Activated T-cell treated with anti-CD3 and anti-CD28 coated beads, Interleukin-2, amount 50 U/mL, for 48 hours (primary cell): ENCODE measurements around the gene TSHZ1.

ENCODE experiments used
- DNase-seq, 2 experiments: peaks; one replicate each; pipeline ENCODE4 v3.0.0-alpha.2; 2020

Gene TSHZ1

DNA sequence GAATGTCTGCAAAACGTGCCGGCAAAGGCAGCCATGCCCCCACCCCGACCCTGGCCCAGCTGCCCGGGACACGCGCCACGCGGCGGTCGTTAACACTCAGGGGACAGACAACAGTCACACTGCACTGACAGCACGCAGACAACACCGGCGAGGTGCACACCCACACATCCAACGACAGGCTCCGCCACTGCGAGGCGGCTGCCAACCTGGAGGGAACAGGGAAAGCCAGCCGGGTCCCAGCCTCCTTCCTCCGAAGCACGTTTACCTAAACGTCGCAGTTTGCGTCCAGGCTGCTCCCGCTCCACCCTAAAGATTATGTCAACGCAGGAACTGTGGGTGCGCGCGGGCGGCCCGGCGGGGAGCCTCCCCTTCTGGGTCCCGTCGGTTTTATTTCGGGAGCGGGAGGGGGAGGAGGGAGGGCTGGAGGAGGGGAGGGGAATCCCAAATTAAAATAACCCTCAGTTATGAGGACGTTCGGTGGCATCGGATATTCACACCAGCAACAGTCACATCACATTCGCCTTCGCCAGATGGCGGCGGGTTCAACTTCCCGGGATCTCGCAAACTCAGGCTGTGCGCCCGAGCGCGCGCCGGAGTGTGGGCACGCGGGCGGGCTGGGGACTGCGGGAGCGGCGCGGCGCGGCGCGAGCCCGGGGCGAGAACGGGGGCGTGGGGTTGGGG, 2.3 kb upstream of the TSHZ1 start:
- DNase-seq = peak; percentile 64 to 68

- no peak for DNase-seq
These were observed 1.8 kb upstream of the TSHZ1 start for GRCh38 chr18:75208836-75209128.

DNA sequence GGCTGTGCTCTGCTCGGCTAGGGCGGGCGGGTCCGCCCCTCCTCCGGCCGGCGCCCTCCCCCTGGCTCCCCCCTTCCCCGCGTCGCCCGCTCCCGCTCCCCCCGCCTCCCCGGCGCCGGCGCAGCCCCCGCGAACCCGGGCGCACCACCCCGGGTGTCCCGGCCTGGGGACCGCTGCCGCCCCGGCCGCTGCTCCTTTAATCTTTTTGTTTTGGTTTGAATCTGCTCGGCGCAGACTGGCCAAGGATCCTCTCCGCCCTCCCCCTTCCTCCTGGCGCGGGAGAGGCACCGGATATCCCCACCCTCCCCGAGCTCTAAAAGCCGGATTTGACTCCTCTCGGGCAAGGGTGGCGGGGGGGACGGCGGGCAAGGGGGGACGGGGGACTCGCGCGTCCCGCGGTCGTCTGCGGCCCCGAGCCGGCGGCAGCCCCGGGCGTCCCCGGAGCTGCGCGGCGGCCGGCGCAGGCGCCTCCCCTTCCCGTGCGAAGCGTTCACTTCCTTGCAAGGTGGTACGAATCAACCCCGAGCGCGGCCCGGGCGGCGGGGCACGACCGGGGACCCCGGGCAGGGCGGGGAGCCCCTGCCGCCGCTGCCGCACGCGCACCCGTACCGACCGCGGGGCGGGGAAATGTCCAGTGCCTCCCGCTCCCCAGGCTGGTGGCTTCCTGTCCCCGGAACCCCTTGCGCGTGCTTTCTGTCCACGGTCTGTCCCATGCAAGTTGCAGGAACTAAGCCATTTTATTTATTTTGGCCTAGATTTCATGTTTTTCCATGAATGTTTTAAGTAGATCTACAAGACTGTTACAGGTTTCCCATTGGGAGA, 1.3 kb upstream of the TSHZ1 start, which contains the start of gene PTGR3:
PTGR3 (minus strand) TSS at position 11 of the 822 bp plus-strand sequence. CDS start 81 bp downstream, outside the sequence.
- peak; percentile 85 to 86 for DNase-seq

- DNase-seq = peak in 1 of 2 experiments; percentile 40
These were observed 692 bp upstream of the TSHZ1 start for GRCh38 chr18:75209951-75210258.

GRCh38 chr18:75211002-75211621, 515 bp downstream of the TSHZ1 start:
- peak; percentile 51 to 54 for DNase-seq

- DNase-seq = no peak
These were observed 992 bp downstream of the TSHZ1 start for GRCh38 chr18:75211626-75211952.

- DNase-seq = peak; percentile 50 to 62
These were observed 1.6 kb downstream of the TSHZ1 start for GRCh38 chr18:75211953-75212750.

- no peak for DNase-seq
These were observed 2.1 kb downstream of the TSHZ1 start for GRCh38 chr18:75212751-75213090.

GRCh38 chr18:75213611-75214331, 3.2 kb downstream of the TSHZ1 start:
- no peak for DNase-seq

DNA sequence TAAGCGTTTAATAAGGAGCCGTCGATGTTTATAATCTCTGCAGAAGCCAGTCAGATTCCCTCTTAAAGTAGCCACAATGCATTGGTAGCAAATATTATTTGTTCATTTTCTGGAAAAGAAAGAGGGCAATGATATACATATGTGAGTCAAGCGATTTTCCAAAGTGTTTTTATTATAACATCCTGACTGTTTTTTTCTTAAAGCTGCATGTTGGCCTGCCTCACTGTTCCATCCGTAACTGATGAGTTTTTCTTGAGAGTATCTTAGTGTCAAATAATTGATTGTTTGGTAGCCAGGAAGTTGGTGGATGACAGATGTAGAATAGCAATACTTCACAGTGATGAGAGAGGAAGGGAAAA, 3.7 kb downstream of the TSHZ1 start:
- no peak for DNase-seq

GRCh38 chr18:75214766-75215510, 4.3 kb downstream of the TSHZ1 start:
- no peak for DNase-seq

GRCh38 chr18:75215663-75216062, 5.1 kb downstream of the TSHZ1 start:
- no peak for DNase-seq

DNA sequence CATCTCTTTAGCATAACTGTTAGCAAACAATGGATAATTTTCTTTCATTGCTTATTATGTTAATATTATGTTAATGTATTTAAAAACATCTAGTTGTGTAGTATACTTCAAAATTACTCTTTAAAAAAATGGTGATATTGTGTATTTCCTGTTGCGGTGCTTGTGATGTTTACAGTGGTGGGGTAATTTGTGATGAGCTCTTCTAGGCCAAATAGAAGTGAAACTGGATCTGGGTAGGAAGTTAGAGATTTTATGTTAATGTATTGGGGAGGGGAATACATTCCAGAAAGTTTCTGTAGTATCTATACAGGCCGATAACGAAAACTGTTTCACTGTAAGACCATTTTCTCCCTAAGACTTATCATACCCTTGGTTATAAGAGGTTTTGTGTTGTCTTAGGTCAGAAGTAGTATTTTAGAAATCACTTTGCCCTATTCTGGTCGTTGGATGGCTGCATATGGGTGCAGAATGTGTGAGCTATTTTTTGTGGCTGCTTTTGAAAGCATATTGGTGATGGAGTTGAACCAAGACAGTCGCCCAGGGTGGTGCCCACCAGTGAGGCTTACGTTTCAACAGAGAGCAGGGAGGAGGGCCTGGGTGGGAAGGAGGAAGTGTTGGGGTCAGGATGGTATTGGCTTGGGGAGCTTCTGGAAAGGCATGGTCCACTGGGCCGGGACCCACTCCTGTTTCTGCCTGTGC, 5.8 kb downstream of the TSHZ1 start:
- DNase-seq = no peak

DNA sequence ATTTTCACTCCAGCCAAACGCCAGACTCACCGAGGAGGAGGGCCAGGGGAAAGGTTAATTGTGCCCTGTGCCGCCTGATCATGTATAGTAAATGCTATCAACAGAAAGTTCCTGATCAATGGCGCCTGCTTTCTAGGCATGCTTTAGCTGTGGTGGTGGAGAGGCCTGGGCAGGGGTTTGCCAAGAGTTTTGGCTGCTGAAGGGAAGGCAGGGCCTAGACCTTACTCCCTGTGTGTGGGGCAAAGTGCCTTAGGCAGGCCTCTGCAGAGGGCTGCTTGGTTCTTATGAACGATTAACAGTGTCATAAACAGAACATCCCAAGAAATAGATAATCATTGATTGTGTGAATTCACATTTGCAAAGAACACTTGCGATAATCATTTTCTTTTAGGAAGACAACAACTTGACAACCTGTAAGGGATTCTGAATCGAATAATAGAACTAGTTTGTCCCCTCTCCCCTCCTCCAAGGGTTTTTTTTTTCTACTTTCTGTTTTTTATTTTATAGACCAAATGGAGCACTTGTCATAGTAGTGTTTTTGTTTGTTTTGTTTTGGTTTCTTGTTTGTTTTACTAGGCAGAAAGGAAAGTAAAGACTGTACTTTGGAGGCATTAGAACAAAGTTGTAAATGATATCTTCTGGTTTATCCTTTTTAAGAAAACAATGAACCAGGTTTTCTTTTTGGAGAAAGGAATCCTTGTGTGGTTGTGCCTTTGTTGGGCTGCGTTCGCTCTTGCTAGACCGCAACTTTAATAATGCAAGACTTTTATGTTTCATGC, 6.5 kb downstream of the TSHZ1 start:
- no peak for DNase-seq

DNA sequence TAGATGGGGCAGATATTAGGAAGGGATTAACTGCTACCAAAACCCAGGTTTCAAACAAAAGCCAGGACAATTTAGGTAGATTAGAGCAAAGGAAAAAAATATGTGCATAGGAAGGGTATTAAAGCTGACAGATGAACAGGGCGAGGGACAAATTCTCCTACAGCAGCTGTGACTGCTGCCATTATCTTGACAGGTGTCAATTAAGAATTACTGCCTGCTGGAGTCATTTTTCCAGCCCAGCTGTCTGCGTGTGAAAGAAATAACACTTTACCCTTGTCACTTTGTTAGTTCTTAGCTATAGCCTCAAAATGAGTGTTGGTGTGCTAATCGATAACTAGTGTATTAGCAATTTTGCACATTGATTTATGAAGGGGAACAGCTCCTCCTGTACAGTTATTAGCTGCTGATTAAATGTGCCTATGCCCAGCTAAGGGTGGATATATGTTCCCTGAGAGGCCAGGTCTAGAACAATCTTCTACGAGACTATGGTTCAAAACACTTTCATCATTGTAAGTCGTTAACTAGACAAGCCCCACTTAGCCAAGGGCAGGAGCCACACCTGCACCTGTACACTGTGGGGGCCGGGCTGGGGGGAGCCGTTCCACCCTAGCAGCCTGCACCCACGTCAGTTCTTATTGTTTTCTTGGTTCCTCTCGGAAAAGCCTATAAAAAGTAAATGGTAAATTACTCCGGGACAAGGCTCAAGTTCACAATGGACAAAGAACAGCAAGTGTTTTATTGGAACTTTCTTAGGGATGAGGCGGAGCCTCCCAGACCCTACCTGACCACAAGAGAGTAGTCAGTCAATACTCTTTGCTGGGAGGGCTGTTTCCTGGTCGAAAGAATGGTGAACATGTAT, 7.7 kb downstream of the TSHZ1 start:
- no peak for DNase-seq

DNA sequence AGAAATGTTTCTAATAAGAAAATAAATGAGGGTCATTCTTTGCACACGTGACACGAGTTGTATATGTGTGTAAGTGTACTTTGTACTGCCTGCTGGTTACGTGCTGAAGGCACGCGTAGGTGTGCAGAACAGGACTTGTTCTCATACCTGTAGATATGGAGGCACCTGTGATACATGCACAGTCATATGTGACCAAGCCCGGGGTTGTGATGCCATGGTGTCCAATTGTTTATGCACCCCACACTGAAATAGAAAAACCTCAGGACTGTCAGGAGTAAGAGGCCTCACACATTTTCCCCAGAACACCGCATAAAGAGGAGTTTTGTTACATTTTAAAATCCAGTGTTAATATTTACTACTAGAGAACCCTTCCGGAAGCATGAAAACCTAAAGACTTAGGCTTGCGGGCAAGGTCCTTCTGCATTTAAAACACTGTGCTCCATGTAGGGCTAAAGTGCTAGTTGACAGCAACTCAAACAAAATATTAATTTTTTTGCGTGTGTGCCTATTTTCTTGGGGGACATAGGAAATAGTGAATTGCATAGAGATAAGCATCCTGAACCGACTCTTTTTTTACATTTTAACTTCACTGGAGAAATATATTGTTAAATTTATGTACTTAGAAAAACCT, 9.3 kb downstream of the TSHZ1 start:
- no peak for DNase-seq

DNA sequence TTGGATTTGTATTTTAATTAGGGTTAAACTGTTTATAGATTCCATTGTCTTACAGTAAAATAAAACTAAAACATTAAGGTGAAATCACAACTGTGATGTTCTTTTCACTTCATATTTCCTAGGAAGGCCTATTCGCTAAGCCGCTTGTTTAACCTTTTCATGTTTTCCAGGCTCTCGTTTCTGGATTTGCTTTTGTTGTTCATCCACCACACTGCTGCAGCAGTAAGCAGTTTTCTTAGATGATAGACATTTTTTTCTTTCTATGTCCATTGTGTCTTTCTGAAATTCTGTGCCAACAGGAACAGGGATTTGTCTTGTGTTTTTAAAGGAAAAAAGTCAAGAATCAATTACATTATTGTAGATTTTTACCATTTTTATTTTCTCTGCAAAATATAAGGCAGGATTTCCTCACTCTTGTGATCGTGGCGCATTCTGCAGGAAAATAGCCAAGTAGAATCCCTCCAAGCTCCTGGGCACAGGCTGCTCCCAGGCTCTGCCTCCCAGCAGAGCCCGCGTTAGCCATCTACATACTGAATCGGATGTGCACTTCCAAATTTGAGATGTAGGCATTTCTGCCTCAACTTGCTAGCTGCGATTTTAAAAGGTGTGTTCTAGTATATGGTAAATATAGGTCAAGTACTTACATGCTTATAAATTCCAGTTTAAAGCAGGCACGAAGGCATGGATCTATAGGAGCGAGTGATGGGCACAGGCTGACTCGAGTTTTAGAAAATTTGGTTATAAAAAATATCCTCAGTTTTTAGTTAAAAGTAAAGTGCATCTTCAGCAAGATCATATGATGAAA, 10.2 kb downstream of the TSHZ1 start:
- no peak for DNase-seq

DNA sequence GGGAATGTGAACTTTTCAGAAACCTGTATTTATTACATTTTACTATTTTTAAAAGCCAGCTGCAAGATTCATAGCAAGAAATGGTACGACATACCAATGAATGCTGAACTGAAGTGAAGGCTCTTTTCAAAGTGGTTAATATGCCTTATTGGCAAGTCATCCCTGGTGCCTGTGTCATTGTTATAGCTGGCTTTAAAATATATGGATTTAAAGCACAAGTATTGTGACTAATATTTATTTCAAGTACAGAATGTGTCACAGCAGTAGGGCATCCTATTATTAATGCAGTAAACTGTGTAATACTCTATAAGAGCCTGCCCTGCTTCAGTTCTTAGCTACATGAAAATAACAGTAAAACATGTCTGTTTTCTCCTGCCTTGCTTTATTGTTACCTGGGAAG, 10.8 kb downstream of the TSHZ1 start:
- DNase-seq = no peak
